SIG-M5 treated with dmso at 0.1 percent for 504 hours (cell line): Measurements from ENCODE around the gene GABBR1.

ENCODE experiments used
- DNase-seq: peaks from one replicate; lab custom pipeline; 2025; ENCODE audit not compliant: unreplicated experiment; lab: John Stamatoyannopoulos, UW

The GABBR1 gene

DNA sequence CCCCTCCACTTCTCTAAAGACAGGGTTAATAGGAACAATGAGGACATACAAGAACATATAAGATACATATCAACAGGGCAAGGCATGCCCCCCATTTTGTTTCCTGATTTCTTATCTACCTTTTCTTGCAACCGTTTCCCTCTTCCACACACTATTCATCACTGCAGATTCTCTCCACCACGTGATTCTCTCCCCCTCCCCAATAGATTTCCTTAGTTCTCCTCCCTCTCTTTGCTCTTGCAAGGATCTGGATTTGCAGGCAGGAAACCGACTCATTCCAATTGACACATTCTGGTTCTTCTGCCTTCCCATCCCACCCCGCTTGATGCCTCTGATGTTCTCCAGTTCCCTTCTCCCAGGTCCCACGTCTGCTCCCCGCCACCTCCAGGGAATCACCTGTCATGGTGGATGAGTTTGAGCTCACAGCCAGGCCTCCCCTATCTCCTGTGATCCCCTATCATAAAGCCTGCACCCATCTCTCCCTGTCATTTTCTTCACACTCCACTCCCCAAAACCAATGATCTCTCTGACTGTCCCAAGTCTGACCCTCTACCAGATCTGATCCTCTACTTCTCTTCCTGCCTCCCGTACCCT is 7.5 kb downstream of the GABBR1 start:
- DNase-seq: no peak

DNA sequence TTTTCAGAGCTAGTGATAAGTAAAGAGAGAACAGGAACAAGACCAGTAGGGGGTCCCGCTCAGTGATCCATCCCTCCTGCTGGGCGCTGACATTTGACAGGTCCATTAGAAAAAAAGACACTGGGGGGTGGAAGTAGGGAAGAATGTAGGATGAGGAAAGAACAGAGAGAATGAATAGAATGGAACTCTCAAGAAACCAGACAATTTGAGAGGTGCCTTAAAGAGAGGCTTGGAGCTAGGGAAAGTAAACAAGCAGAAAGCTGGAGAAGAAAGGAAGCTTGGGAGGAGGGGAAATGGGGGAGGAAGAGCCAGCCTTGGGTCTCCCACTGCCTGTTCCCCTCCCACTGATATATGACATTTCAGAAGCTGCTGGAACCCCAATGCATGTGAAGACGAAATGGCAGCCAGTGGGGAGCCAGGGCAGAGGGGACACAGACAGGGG is 8.4 kb downstream of the GABBR1 start:
- DNase-seq: no peak

DNA sequence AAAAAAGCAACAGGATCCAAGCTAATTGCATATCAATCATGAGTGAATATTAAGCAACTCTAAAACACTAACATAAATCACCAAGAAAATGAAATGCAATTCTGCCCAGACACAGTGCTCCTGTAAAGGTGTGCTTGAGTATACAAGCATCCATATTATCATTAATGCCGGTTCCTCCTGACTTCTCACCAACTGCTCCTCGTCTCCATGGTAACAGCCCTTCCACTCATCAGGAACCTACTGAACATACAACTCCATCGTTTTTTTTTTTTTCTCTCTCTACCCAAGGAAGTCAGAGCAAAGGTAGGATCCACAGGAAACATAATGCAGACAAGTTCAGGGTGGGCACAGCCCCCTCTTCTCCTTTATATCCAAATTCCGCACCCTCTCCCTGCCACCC is 12.4 kb downstream of the GABBR1 start:
- DNase-seq: no peak

DNA sequence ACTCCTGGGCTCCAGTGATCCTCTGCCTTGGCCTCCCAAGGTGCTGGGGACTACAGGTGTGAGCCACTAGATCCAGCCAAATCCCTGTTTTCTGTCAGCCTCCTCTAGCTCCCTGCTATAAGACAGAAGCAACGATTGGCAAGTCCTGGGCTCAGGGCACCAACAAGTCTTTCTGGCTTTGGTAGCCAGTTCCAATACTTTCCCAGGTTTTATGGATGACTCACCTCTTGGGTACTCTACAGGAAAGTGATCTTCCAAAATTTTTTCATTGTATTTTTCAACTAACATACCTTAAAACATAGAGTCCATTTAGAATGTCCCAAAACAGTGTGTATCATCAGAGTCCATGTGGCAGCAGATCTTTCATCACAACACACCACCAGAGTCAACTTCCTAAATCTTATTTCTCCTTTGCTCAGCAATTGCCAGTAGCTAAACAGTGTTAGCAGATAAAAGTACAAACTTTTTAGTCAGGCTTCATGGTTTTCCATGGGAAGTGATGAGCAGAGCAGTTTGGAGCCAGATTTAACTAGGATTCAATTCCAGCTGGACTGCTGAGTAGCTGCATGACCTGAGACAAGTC is 13.3 kb downstream of the GABBR1 start:
- no peak for DNase-seq

DNA sequence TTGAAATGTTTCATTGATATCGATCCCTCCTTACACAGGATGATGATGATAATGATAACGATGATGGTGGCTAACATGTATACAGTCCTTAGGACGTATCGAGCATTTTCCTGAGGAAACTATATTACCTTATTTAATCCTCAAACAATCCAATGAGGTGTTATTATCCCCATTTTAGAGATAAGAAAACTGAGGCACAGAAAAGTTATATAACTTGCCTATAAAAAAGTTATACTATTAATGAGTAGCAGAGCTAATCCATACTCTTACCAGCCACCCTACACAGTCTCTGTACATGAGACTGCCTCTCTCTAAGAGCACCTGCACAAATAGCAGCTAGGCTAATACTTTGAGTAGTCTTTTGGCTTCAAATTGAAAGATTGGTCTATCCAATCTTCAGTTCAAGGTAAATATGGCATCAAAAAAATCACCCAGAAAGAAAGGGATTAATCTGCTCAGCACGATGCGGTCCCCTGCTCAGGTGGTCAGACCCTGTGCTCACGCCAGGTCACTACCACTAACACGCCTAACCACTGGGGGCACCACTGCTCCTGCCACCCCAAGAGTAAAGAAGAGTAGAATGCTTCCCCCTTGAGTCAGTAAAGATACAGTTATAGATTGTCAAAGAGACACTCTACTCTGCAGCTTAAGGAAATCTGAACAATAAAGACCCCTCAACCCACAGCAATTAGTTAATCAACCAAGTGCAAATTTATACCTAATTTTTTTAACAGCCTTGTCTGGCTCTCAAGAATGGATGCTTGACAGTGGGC is 15.0 kb downstream of the GABBR1 start:
- no peak for DNase-seq

DNA sequence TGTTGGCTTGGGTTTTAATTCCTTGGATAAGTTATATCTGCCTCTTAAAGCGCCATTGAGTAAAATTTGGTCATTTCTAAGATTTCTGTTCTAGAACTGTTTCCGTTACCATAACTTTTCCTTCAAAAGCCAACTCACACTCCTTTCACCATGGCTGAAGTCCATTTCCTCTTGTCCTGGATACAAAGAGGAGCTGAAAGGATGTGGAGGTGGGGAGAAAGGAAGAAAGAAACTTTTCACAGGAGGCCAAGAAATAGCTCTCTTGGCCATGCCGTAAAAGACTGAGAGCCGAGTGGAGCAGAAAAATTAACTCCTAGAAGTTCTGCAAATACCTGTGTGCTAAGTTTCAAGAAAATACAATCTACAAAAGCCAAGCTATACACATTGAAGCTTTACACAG is 21.6 kb downstream of the GABBR1 start:
- DNase-seq: no peak

DNA sequence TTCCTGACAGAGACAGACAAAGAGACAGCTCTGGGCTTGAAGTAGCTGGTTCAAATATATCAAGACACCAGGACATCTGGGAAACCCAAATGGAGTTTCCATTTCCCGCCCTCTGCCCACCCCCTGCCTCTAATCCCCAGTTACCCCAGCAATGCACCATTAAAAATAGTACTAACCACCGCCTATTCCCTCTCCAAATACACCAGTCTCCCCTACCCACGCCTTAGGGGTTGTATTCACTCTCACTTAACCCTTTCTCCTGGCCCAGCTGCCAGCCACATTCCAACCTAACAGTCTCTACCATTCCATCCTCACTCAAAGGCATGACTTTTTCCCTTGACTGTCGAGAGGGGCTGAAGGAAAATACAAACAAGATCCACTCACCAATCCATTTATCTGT is 22.4 kb downstream of the GABBR1 start:
- no peak for DNase-seq

DNA sequence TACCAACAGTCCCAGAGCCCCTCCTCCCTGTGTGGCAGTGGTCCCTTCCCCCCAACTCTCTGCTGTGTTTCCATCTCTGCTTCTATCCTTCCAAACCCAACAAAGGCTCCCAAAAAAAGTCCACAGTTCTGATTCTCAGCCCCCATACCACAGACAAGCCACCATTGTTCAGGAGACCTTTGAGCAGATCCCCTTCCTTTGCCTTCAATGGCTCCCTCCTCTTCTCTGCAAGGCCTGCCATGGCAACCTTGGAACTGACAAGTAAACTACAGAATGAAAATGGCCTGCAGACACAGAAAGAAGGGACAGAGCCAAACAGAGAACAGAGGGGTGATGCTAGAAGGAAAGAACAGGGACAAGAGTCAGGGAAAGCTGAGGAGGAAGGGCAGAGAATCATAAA is 24.9 kb downstream of the GABBR1 start:
- DNase-seq: no peak

DNA sequence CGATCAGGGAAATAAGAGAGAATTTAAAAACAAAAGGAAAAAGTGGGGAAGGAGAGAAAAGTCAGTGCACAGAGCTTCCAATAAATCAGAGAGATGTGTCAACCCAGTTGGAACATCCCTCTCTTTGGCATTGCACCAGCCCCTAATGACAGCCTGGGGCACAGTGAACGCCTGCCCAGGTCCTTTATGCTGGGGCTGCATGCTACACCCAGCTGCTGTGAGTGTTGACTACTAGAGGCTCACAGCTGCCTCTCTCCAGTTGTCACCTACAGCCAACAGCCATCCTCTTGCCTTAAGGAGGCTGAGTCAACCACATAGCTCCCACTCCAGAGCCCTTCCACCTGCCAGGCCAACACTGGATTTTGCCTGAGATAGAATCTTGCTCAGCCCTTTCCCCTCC is 29.1 kb downstream of the GABBR1 start:
- no peak for DNase-seq

DNA sequence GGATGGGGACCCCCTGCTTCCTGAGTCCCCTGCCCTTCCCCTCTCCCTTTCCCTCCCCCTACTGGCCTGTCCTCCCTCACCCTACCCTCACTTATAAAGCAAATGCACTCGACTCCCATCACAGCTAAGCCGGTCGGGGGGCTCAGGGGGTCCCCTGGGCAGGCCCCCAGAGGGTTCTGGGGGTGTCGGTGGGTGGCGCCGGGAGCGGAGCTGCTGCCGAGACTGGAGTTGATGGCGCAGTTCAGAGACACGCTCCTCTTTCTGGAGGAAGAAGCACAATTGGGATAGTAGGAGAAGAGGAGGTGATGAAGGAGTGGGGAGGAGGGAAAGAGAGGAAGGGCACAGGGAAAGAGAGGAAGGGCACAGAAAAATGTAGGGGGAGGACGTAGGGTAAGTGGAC is 29.5 kb downstream of the GABBR1 start:
- DNase-seq: no peak

DNA sequence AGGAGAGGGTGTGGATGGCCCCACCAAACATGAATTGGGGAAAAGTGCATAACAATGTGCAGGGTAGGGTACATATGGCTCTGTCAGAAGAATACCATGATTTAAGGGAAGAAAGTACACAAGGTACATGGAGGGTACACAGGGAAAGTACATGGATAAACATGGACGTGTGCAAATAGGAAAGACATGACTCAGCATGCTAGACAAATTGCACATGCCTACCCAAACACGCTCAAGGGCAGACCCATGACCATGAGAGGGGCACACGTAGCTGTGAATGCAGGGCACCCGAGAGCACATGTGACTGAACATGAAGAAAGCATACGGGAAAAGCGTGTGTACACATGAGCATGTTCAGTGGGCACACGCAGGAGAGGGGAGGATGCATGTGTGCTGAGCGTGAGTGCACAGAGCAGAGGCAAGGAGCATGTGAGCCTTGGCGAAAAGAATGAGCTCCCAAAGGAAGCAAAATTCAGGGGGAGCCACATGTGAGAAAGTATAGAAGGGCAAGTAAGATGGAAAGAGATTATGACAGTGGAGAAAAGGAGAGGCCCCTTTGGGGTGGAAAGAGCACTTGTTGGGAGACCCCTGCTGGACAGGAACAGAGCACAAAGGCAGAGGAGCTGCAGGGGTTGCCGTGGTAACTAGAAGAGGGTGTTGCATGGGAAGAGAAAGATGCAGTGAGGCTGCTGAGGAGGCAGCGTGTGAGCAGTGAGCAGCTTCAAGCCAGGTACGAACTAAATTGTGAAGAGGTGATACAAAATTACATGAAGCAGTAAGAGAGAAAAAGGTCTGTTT is 30.2 kb downstream of the GABBR1 start:
- peak; percentile 28 for DNase-seq

DNA sequence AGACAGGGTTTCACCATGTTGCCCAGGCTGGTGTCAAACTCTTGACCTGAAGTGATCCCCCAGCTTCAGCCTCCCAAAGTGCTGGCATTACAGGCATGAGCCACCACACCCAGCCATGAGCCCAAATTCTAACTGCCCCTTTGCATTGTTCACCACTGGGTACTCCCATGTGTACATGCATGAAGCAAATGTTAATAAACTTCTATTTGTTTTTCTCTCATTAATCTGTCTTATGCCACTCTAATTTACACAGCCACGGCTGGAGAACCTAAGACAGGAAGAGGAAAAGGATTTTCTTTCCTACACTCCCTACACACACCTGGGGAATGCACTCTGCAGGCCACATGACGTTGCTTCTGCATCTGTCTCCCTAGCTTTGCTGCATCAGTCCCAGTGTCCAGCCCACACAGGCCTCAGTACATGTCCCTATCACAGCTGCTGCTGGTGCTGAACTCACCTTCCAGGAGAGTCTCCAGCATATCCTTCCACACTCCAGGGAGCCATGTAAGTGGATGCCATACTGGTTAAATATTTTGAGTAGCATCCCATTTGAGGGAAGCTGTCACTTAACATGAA is 34.7 kb downstream of the GABBR1 start:
- no peak for DNase-seq

DNA sequence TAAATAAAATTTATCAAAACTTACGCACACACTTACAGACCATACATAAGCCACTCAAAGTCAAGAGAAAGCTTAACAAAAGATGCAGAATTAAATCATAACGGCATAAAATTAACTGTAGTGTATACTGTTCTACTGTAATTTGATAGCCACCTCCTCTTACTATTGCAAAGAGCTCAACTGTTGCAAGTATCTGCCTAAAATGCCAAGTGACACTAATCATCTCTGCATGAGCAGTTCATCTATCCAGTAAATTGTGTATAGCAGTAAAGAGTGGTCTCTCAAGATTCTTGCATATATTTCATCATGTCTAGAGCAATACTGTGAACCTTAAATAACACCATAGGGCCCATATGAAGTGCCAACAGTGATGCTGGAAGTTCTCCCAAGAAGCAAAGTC is 35.8 kb downstream of the GABBR1 start:
- DNase-seq: no peak

DNA sequence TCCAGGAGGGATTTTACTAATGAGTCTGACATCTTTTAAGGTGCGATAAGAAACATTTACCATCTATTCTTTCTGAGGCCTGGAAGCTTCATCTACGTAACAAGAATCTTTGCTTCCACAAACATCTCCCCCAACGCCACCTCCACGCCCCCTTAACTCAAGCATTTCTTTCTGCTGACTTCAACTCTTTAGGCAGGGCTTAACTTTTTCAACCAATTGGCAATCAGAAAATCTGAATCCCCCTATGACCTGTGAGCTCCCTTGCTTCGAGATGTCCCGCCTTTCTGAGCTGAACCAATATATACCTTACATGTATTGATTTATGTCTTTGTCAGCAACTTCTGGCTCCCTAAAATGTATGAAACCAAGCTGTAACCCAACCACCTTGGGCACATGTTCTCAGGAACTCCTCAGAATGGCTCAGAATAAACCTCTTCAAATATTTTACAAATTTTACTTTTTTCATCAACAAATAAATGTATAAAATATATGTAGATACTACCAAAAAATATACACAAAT is 36.5 kb downstream of the GABBR1 start:
- no peak for DNase-seq

DNA sequence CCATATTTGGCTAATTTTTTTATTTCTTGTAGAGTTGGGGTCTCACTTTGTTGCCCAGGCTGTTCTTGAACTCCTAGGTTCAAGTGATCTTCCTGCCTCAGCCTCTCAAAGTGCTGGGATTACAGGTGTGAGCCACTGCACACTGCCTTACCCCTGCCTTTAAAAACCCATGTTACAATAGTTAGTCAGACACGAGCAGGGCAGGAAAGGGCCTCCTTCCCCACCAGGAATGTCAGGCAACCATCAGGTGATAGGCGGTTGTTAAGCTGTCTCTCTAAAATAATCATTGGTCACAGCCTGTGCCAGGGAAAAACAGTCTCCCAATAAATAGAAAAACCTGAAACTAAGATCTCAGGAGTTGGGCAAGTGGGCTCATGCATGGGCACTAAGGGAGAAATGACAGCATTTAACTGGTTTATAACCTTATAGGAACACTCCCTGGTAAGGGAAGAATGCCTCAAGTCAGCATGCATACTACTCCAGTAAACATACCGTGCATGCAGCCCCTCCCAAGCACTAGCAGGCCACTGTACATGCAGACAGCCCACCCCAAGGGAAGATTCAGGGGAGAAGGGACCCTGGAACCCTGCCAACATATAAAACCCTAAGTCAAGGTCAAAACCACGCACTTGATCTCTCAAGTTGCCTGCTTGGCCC is 39.7 kb downstream of the GABBR1 start:
- no peak for DNase-seq

DNA sequence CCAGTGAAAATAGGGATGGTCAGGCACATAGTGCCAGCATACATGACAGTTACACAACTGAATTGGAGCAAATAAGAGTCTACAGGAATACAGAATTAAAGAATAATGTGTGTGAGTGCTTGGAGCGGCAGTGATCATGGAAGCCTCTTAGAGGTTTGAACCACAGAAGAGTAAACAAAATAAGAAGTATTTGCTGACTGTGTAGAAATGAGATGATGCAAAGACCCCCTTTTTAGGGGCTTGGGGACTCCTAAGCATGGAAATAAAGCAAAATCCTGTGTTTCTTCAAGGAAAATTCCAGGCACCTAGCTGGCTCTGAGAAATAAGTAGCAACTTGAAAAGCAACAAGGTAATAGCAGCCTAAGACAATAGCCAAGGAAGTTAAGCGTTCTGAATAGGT is 41.3 kb downstream of the GABBR1 start:
- DNase-seq: no peak

DNA sequence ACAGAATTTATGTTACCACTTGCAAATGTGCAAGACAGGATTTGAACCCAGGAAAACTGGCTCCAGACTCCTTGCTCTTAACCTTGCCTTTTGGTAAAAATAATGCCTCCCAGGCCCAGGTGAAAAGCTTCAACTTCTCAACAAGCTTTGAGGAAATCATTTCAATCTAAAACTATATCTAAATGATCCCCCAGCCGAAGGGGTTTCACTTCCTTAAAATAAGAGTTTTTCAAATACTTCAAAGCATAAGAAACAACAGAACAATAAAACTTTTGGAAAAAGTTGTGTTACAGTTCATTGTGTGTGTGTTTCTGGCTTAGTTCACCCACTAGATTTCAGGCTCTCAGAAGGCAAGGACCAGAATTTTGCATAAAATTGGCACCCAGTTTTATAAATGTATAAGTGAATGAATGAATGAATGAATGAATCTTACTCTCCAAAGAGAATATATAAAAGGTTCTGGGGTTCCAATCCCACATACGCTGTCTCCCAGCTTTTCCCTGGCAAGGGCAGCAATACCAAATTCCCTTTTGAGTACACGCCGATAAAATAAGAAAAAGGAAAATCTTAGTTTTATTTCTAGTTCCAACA is 42.7 kb downstream of the GABBR1 start:
- no peak for DNase-seq

DNA sequence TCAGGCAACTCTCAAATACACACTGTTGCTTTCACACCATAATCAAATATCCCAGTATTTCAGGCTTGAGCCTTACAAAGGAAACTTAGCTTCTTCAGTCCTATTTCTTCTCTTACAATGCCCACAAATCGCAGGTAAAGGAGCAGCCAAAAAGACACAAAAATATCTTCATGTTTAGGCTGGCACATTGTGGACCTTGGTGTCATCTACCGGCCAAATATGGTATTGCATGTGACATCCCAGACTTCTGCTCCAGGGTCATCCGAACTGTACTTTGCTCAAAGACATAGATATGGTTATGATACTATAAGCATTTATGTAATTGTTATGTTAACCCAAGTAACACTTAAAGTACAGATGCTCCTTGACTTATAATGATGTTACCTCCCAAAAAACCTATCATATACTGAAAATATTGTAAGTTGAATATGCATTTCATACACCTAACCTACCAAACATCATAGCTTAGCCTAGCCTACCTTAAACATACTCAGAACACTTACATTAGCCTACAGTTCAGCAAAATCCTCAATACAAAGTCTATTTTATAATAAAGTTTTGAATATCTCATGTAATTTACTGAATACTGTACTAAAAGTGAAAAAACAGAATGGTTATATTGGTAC is 43.4 kb downstream of the GABBR1 start:
- DNase-seq: peak; percentile 5

DNA sequence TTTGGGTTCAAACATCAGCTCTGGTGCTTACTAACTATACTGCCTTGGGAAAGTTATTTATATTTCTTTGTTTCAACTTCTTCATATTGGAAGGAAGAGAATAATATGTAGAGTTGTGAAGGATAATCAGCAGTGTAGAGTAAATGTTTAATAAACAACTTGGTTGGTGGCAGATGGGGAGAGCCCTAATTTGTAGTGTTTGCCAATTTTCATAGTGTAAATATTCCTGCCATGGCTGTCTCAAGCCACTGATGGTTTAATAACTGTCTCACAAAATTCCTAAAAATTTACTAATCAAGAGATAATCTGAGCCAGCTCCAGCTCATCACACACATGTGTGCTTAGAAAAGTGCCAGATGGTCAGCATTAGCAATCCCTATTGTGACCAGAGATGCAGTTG is 48.2 kb downstream of the GABBR1 start, which contains the start of gene OR2H2:
Gene OR2H2, plus strand, starts transcription at position 301 of the 400 bp plus-strand sequence. CDS start 2,824 bp downstream, outside the sequence.
- no peak for DNase-seq

DNA sequence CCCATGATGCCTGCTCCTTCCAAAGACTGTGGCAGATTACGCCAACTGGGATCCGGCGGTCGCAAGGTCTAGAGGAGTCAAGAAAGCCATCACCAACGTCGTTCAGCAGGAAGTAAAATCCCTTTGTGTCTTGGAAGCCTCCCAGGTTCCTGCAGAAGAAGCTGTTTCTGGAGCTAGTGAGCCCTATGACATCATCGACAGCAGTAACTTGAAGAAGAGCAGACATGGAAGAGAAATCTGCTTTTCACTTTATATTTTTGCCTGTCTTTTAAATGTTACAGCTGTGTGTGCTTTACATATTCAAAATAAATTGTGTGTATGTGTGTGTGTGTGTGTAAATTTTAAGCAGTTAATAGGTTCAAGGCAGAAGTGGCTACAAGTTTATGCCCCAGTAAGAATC is 55.4 kb downstream of the GABBR1 start:
- no peak for DNase-seq
